WTC11 (cell line): ENCODE data around the gene HCRT.

ENCODE experiments used
- ATF3 ChIP-seq: sonication (generic); formaldehyde crosslinking; conservative IDR thresholded peaks from 2 replicates; pipeline ENCODE4 v1.8.1; 2022; ENCODE audit warnings: mild to moderate bottlenecking, missing genetic modification reagents
- KAT7 ChIP-seq: sonication (generic); formaldehyde crosslinking; IDR thresholded peaks from 2 replicates; pipeline ENCODE4 v1.8.1; 2023; ENCODE audit warnings: missing genetic modification reagents, mild to moderate bottlenecking, borderline replicate concordance
- MAX ChIP-seq: sonication (generic); formaldehyde crosslinking; IDR thresholded peaks from 2 replicates; pipeline ENCODE4 v1.8.0; 2022; ENCODE audit warnings: mild to moderate bottlenecking, missing genetic modification reagents
- NFE2L1 ChIP-seq: sonication (generic); formaldehyde crosslinking; IDR thresholded peaks from 2 replicates; pipeline ENCODE4 v1.8.1; 2023; ENCODE audit warnings: missing genetic modification reagents
- ZNF138 ChIP-seq: sonication (generic); formaldehyde crosslinking; conservative IDR thresholded peaks from 2 replicates; pipeline ENCODE4 v1.8.1; 2022; ENCODE audit warnings: mild to moderate bottlenecking, moderate library complexity, missing genetic modification reagents
- TF ChIP-seq, protein P1 (sequence below): sonication (generic); formaldehyde crosslinking; IDR thresholded peaks from 2 replicates; pipeline ENCODE4 v1.8.0; 2023; ENCODE audit warnings: missing genetic modification reagents
- TF ChIP-seq, protein P2 (sequence below): sonication (generic); formaldehyde crosslinking; IDR thresholded peaks from 2 replicates; pipeline ENCODE4 v1.8.0; 2022; ENCODE audit warnings: mild to moderate bottlenecking, missing genetic modification reagents
- TF ChIP-seq, protein P3 (sequence below): fragments of 200-600 bp; IDR thresholded peaks from 2 replicates; pipeline ENCODE4 v1.8.0; 2022; ENCODE audit warnings: antibody characterized with exemption

DNA sequence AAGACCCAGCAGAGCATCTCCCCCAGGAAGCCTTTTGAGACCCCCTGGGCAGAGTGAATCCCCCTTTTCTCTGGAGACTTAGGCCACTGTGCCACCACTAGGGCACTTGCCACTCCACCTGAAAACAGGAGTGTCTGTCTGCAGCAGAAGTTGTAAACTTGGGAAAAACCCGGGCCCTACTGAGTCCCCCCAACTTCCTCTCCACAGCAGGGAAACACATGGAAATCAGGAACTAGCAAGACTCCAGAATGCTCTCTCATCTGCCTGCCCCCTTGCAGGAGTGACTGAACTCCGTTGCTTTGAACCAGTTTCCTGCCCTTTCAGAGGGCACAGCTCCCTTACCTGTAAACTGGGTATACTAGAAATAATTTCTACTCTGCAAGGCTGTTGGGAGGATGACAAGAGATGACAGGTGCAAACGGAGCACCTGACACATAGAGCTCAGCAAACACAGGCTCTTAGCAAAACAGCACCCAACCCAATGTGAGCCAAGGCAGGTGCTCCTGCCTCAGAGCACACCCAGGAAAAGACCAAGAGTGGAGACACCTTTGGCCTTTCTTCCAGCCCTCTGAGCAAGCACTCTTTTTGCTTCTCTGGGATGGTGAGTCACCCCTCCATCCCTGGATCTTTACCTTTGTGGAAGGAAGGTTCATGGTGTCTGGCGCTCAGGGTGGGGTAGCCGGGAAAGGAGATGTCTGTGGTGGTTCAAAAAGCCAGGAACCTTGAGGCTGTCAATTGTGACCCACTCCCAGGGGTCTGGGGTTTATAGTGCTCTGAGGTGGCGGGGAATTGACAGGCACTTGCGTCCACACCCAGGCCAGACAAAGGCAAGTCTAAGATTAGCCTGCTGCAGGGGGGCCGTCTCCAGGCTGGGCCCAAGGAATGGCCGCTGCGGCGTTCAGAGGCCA lies at the start of gene HCRT:
- no peak for TF ChIP-seq MAX (CRISPR knock-in tag)
- TF ChIP-seq ATF3 (CRISPR knock-in tag): no peak
- TF ChIP-seq NFE2L1 (CRISPR knock-in tag): no peak
- TF ChIP-seq, protein P1, sequence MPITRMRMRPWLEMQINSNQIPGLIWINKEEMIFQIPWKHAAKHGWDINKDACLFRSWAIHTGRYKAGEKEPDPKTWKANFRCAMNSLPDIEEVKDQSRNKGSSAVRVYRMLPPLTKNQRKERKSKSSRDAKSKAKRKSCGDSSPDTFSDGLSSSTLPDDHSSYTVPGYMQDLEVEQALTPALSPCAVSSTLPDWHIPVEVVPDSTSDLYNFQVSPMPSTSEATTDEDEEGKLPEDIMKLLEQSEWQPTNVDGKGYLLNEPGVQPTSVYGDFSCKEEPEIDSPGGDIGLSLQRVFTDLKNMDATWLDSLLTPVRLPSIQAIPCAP: no peak
- TF ChIP-seq ZNF138 (CRISPR knock-in tag): no peak
- TF ChIP-seq, protein P2, sequence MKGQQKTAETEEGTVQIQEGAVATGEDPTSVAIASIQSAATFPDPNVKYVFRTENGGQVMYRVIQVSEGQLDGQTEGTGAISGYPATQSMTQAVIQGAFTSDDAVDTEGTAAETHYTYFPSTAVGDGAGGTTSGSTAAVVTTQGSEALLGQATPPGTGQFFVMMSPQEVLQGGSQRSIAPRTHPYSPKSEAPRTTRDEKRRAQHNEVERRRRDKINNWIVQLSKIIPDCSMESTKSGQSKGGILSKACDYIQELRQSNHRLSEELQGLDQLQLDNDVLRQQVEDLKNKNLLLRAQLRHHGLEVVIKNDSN (CRISPR knock-in tag): no peak
- TF ChIP-seq KAT7 (CRISPR knock-in tag): no peak
- TF ChIP-seq, protein P3, sequence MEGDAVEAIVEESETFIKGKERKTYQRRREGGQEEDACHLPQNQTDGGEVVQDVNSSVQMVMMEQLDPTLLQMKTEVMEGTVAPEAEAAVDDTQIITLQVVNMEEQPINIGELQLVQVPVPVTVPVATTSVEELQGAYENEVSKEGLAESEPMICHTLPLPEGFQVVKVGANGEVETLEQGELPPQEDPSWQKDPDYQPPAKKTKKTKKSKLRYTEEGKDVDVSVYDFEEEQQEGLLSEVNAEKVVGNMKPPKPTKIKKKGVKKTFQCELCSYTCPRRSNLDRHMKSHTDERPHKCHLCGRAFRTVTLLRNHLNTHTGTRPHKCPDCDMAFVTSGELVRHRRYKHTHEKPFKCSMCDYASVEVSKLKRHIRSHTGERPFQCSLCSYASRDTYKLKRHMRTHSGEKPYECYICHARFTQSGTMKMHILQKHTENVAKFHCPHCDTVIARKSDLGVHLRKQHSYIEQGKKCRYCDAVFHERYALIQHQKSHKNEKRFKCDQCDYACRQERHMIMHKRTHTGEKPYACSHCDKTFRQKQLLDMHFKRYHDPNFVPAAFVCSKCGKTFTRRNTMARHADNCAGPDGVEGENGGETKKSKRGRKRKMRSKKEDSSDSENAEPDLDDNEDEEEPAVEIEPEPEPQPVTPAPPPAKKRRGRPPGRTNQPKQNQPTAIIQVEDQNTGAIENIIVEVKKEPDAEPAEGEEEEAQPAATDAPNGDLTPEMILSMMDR: no peak
